ENCODE data around the gene ZBED5. TPM values are rescaled to one million over a fixed set of nuclear protein-coding genes. Genes with fewer than 3 reads are reported as not detected.

The ZBED5 gene
- total RNA-seq, 1 donor from 2014 or later: 120 TPM

DNA sequence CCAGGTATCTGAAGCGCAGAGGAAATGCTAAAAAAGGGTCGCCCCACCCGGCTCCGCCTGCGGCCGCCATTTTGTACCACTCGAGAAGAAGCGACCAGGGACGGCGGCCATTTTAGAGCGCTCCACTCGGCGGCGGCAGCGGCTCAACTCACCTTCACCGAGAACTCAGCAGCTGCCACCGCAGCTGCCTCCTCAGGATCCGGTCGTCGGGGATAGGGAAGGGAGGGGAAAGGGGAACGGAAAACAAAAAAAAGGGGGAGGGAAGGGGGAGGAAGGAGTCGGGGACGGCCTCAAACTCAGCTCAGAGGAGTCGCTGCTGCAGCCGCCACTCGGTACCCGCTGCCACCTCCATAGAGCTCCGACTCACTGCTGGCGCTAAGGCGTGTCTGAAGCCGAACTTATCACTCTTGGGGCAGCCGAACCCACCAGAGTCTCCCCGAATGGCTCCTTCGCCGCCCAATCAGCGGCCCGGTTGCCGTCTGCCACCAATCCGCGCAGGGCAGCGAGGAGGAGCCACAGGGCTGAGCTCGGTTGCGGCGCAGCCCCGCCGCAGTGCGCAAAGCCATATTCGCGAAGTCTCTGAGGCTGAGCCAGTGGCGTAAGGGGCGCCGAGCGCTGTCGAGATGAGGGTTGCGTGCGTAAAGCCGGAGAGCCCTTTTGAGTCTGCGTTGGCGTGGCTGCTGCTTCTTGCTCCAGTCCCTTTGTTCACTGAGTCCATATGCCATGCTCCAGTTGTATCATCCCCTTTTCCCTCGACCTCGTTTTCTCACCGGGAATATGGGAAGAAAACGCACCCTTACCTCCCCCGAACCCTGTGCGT is 49.1 kb downstream of the ZBED5 start, which contains the start of gene EIF4G2:
TSS of gene EIF4G2 (minus strand) at position 374 of the 820 bp plus-strand sequence.
- Mint-ChIP-seq H3K4me1 (peaks cover 43% of the 10 kb centered on the region), H3K36me3 (peaks cover 33% of the 10 kb centered on the region), H3K27ac (peak within 1 kb of the TSS; percentile 99), H3K27me3 (ENCODE audit: low read depth) (no peaks in the 10 kb centered on the region), H3K9me3 (no peaks in the 10 kb centered on the region), H3K4me3 (peak within 1 kb of the TSS; percentile 96)
- no peak for TF ChIP-seq CTCF (IDR thresholded peaks at IDR 0.05; ENCODE audit: unreplicated experiment)
- DNase-seq (ENCODE audit: low spot score in 2 of 2, unreplicated experiment in 2 of 2): peak; percentile 94 to 98

GRCh38 chr11:10808235-10808552 is 49.7 kb downstream of the ZBED5 start:
- H3K4me3 Mint-ChIP-seq: peak overlapping the region; percentile 96
- no peaks in the 10 kb centered on the region for H3K27me3 Mint-ChIP-seq (ENCODE audit: low read depth)
- H3K27ac Mint-ChIP-seq: peak overlapping the region; percentile 99
- no peak for DNase-seq (ENCODE audit: low spot score in 2 of 2, unreplicated experiment in 2 of 2)
- H3K9me3 Mint-ChIP-seq: no peaks in the 10 kb centered on the region
- peaks cover 48% of the 10 kb centered on the region for H3K4me1 Mint-ChIP-seq
- no peak for TF ChIP-seq CTCF (IDR thresholded peaks at IDR 0.05; ENCODE audit: unreplicated experiment)
- H3K36me3 Mint-ChIP-seq: peaks cover 38% of the 10 kb centered on the region

DNA sequence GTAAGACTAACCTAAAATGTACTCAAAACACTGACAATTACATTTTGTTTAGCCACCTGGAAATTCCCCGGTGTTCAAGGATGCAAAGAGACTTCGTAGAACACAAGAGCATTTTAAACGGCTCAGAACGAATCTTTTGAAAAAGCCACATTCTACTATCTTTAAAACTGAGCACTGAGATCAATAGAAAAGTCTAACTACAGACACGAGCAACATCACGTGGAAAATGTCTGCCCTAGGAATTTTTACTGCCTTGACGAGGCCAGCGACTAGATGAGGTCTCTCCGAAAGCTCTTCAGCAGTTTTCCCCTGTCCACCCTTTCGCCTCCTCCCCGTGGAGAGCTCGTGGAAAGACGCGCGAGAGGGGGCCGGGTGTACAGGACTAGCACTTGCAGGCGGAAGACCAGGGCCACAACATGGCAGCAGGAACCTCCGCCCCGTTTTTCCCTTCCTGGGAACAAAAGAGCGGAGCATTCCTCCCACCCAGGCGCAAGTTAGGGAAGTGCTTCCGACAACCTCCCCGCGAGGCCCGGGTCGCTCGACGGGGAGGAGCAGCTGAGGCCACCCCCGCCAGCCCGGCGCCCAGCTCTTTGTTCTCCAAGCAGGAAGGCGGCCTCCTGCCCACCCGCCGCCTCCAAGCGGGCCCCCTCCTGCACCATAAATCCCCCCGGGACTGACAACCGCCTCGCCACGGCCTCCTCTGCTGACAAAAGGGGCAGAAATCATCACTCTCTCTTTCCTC is 50.2 kb downstream of the ZBED5 start:
- DNase-seq (ENCODE audit: low spot score in 2 of 2, unreplicated experiment in 2 of 2): peak; percentile 27 to 55
- TF ChIP-seq CTCF (IDR thresholded peaks at IDR 0.05; ENCODE audit: unreplicated experiment): no peak
- Mint-ChIP-seq H3K36me3 (peaks cover 38% of the 10 kb centered on the region), H3K9me3 (no peaks in the 10 kb centered on the region), H3K4me1 (peaks cover 48% of the 10 kb centered on the region), H3K27ac (peak overlapping the region; percentile 99), H3K4me3 (peak overlapping the region; percentile 96), H3K27me3 (ENCODE audit: low read depth) (no peaks in the 10 kb centered on the region)

- no peak for TF ChIP-seq CTCF (IDR thresholded peaks at IDR 0.05; ENCODE audit: unreplicated experiment)
- DNase-seq (ENCODE audit: low spot score in 2 of 2, unreplicated experiment in 2 of 2): no peak
- H3K4me1 Mint-ChIP-seq: peaks cover 58% of the 10 kb centered on the region
- H3K4me3 Mint-ChIP-seq: peak overlapping the region; percentile 96
- no peaks in the 10 kb centered on the region for H3K9me3 Mint-ChIP-seq
- no peaks in the 10 kb centered on the region for H3K27me3 Mint-ChIP-seq (ENCODE audit: low read depth)
- H3K27ac Mint-ChIP-seq: peak overlapping the region; percentile 99
- peaks cover 48% of the 10 kb centered on the region for H3K36me3 Mint-ChIP-seq
These were observed 51.6 kb downstream of the ZBED5 start for GRCh38 chr11:10806206-10806605.

- Mint-ChIP-seq H3K4me1 (peaks cover 62% of the 10 kb centered on the region), H3K36me3 (peaks cover 53% of the 10 kb centered on the region), H3K27me3 (ENCODE audit: low read depth) (no peaks in the 10 kb centered on the region), H3K4me3 (peak overlapping the region; percentile 96), H3K9me3 (no peaks in the 10 kb centered on the region), H3K27ac (peak overlapping the region; percentile 99)
- TF ChIP-seq CTCF (IDR thresholded peaks at IDR 0.05; ENCODE audit: unreplicated experiment): no peak
- no peak for DNase-seq (ENCODE audit: low spot score in 2 of 2, unreplicated experiment in 2 of 2)
These were observed 52.1 kb downstream of the ZBED5 start for GRCh38 chr11:10805741-10806140.
